HG03342 (cell line): ENCODE results near the gene PTPN5.
"Not testable (repeated sequence)": the region's sequence is repeated elsewhere in the genome, so short reads cannot be mapped to it uniquely, and the experiment has no call there.

ENCODE experiments used
- ATAC-seq: cut with Tn5 transposase; IDR thresholded peaks from one replicate; pipeline ENCODE4 v1.9.1; 2021; ENCODE audit warnings: mild to moderate bottlenecking, moderate library complexity; ENCODE audit not compliant: unreplicated experiment

PTPN5 gene

GRCh38 chr11:18692941-18693760, 98.4 kb downstream of the PTPN5 start:
- ATAC-seq, result no peak

GRCh38 chr11:18691467-18692140, 100.0 kb downstream of the PTPN5 start:
- not testable (repeated sequence) for ATAC-seq

- ATAC-seq, result no peak
Observed at GRCh38 chr11:18684267-18684666, 107.3 kb downstream of the PTPN5 start.

GRCh38 chr11:18682466-18682865, 109.1 kb downstream of the PTPN5 start:
- ATAC-seq, result no peak

GRCh38 chr11:18681949-18682348, 109.6 kb downstream of the PTPN5 start:
- not testable (repeated sequence) for ATAC-seq
